ENCODE results near the gene SPG21. TPM values are rescaled to one million over a fixed set of nuclear protein-coding genes. Genes with fewer than 3 reads are reported as not detected.
A peak's percentile ranks its signal among the peaks of the same experiment; 100 is the strongest.

Gene SPG21
- total and polyA plus RNA-seq, 2 of the 13 experiments (the other 11 are each of a cell fraction or from before 2014, with no cell fraction given) = 36.7 to 42.4 TPM

- no peak for TF ChIP-seq CERS6 (CRISPR knock-in tag; IDR thresholded peaks at IDR 0.05)
- no peak for TF ChIP-seq ZSCAN22 (CRISPR knock-in tag; IDR thresholded peaks at IDR 0.05)
- no peak for TF ChIP-seq ZFP37 (CRISPR knock-in tag; IDR thresholded peaks at IDR 0.05; ENCODE audit: borderline replicate concordance)
- no peak for TF ChIP-seq GTF3A (CRISPR knock-in tag; conservative IDR thresholded peaks at IDR 0.05)
- TF ChIP-seq NR0B2 (CRISPR knock-in tag; IDR thresholded peaks at IDR 0.05) = no peak
- TF ChIP-seq GFI1 (CRISPR knock-in tag; IDR thresholded peaks at IDR 0.05; ENCODE audit: borderline replicate concordance) = no peak
- TF ChIP-seq MXI1 (IDR thresholded peaks at IDR 0.05; ENCODE audit: borderline replicate concordance, low read depth, low read length) = no peak
- TF ChIP-seq HNF1B (CRISPR knock-in tag; IDR thresholded peaks at IDR 0.05) = no peak
- no peak for TF ChIP-seq ZNF326 (CRISPR knock-in tag; IDR thresholded peaks at IDR 0.05; ENCODE audit: borderline replicate concordance)
- no peak for TF ChIP-seq CREB1 (IDR thresholded peaks at IDR 0.05)
- no peak for TF ChIP-seq CREB1 (CRISPR knock-in tag; IDR thresholded peaks at IDR 0.05)
- TF ChIP-seq PCBP1 (IDR thresholded peaks at IDR 0.05; ENCODE audit: borderline replicate concordance, low read depth, low read length) = no peak
- TF ChIP-seq ATF3 (CRISPR knock-in tag; IDR thresholded peaks at IDR 0.05) = peak; percentile 95
- TF ChIP-seq ZNF850 (CRISPR knock-in tag; conservative IDR thresholded peaks at IDR 0.05) = no peak
- no peak for TF ChIP-seq HOXA3 (CRISPR knock-in tag; IDR thresholded peaks at IDR 0.05)
- no peak for TF ChIP-seq DBP (CRISPR knock-in tag; IDR thresholded peaks at IDR 0.05; ENCODE audit: not compliant biosample characterization)
- TF ChIP-seq MATR3 (CRISPR knock-in tag; IDR thresholded peaks at IDR 0.05) = no peak
- no peak for TF ChIP-seq SP140L (CRISPR knock-in tag; IDR thresholded peaks at IDR 0.05; ENCODE audit: borderline replicate concordance)
- TF ChIP-seq JUN (CRISPR knock-in tag; IDR thresholded peaks at IDR 0.05) = peak; percentile 38; the same call in 1 of the 2 replicates
- TF ChIP-seq DPF2 (CRISPR knock-in tag; IDR thresholded peaks at IDR 0.05; ENCODE audit: borderline replicate concordance, low read depth) = no peak
- no peak for TF ChIP-seq ZNF672 (CRISPR knock-in tag; IDR thresholded peaks at IDR 0.05)
- TF ChIP-seq TFE3 (CRISPR knock-in tag; IDR thresholded peaks at IDR 0.05) = no peak
- TF ChIP-seq HNRNPLL (IDR thresholded peaks at IDR 0.05; ENCODE audit: low read depth, low read length, poor library complexity, severe bottlenecking) = no peak
- TF ChIP-seq BORCS8-MEF2B (CRISPR knock-in tag; IDR thresholded peaks at IDR 0.05) = no peak
- TF ChIP-seq ZNF597 (CRISPR knock-in tag; IDR thresholded peaks at IDR 0.05) = no peak
Observed at GRCh38 chr15:64938192-64938591, 51.5 kb downstream of the SPG21 start (continued).
